Activated CD8-positive, alpha-beta T cell treated with anti-CD3 and anti-CD28 coated beads, Interleukin-2, amount 10 ng/mL, durations not matched to agents 7 days and 5 days (primary cell): ENCODE data around the gene CHIA. TPM values are rescaled to one million over a fixed set of nuclear protein-coding genes. Genes with fewer than 3 reads are reported as not detected.

Experiments used
- ATAC-seq: fragments of 150-1000 bp; cut with Tn5 transposase; one replicate; pipeline ENCODE4 v1.10.0; 2021; ENCODE audit warnings: moderate library complexity
- CTCF ChIA-PET: fragments of 350-600 bp; sonication (Branson Sonifier 250); formaldehyde crosslinking; loops from one replicate; lab custom pipeline; 2021; ENCODE audit warnings: antibody characterized with exemption; lab: Charles Lee
- POLR2A ChIA-PET: fragments of 350-600 bp; sonication (Branson Sonifier 250); formaldehyde crosslinking; loops from one replicate; lab custom pipeline; 2021; ENCODE audit warnings: antibody characterized with exemption; lab: Charles Lee
- DNase-seq: peaks from one replicate; pipeline ENCODE4 v3.0.0-alpha.2; 2020
- H3K27ac Mint-ChIP-seq: one replicate; pipeline ENCODE4 v1.8.0; 2021; ENCODE audit warnings: mild to moderate bottlenecking, mixed read lengths
- H3K27me3 Mint-ChIP-seq: one replicate; pipeline ENCODE4 v1.8.0; 2021; ENCODE audit warnings: low read depth, mixed read lengths
- H3K36me3 Mint-ChIP-seq: one replicate; pipeline ENCODE4 v1.8.0; 2021; ENCODE audit warnings: low read depth, mixed read lengths
- H3K4me1 Mint-ChIP-seq: one replicate; pipeline ENCODE4 v1.8.0; 2021; ENCODE audit warnings: low read depth, mixed read lengths
- H3K4me3 Mint-ChIP-seq: one replicate; pipeline ENCODE4 v1.8.0; 2021; ENCODE audit warnings: mild to moderate bottlenecking, mixed read lengths
- H3K9me3 Mint-ChIP-seq: one replicate; pipeline ENCODE4 v1.8.0; 2022; ENCODE audit warnings: mixed read lengths; ENCODE audit not compliant: insufficient read depth
- total RNA-seq, 2 experiments: library from RNA; stranded (reverse); gene quantifications; one replicate each; pipeline ENCODE4 v1.2.3, GENCODE V29; 2021

The CHIA gene
- not detected for total RNA-seq

GRCh38 chr1:111290630-111291029 is at the start of gene CHIA:
Gene CHIA (plus strand): TSS chr1:111290851. CDS start chr1:111310468, 19,617 bp downstream.
- no peak for ATAC-seq
- no peak for DNase-seq
- H3K9me3 Mint-ChIP-seq, result no peaks in the 10 kb centered on the region
- ChIA-PET CTCF (no interaction called here), POLR2A (no interaction called here)
- no peaks in the 10 kb centered on the region for H3K27me3 Mint-ChIP-seq
- H3K27ac Mint-ChIP-seq, result no peak within 1 kb of the TSS
- H3K4me3 Mint-ChIP-seq, result no peak within 1 kb of the TSS
- peaks cover 3% of the 10 kb centered on the region for H3K4me1 Mint-ChIP-seq
- no peaks in the 10 kb centered on the region for H3K36me3 Mint-ChIP-seq

DNA sequence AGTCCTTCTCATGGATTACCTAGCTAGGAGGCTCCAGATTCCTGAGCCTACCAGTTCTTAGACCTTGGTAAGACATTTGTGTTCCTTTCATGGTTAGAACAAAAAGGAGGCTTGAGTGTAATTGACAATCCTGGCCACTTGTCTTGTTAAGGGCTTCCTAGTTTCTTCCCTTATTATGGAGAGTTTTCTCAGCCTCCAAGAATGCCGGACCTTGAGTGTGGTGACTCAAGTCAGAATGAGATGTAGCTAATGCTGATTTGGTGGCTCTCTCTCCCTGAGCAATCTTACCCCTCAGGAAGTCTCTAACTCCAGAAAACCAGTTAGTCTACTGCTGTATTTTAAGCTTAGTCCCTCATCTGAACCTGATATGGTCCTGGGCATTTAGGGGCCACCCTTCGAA is 48.9 kb upstream of the CHIA start:
- no peaks in the 10 kb centered on the region for H3K4me1 Mint-ChIP-seq
- no peak overlapping the region for H3K27ac Mint-ChIP-seq
- no peak overlapping the region for H3K4me3 Mint-ChIP-seq
- peaks cover 53% of the 10 kb centered on the region for H3K36me3 Mint-ChIP-seq
- ChIA-PET POLR2A (no interaction called here), CTCF (interaction anchor here (0.7 kb wide), 1 partner anchor 230 kb away, joined by 3 read pairs; no protein-coding TSS in a partner anchor)
- ATAC-seq, result no peak
- DNase-seq, result no peak
- no peaks in the 10 kb centered on the region for H3K27me3 Mint-ChIP-seq
- H3K9me3 Mint-ChIP-seq, result no peaks in the 10 kb centered on the region

DNA sequence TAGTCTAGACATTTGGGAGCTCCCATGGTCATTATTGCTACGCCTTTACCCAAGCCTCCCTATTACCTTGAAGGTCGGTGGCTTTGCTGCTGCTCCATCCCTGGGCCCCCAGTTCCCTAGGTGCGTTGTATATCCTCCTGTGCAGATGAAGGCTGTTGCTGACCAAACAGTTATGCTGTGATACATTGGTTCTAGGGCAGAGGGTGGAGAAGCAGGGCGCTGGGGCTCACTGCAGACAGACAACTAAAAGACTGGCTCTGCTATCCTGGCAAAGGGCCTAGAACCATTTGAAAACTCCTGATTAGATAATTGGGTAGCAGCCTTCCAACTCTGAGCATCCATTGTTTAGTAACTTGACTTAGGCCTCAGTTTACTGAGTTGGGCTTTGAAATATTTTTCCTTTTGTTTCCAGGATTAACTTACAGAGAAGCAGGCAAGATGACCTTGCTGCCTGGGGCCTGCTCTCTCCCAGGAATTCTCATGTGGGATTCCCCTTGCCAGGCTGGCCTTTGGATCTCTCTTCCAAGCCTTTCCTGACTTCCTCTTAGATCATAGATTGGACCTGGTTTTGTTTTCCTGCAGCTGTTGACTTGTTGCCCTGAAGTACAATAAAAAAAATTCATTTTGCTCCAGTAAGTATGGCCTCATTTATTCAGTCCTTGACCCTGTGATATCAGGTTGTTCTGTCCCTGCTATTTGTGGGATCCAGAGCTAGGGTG is 47.7 kb upstream of the CHIA start:
- Mint-ChIP-seq H3K4me3 (no peak overlapping the region), H3K27ac (no peak overlapping the region), H3K36me3 (peaks cover 41% of the 10 kb centered on the region), H3K9me3 (no peaks in the 10 kb centered on the region), H3K4me1 (no peaks in the 10 kb centered on the region), H3K27me3 (no peaks in the 10 kb centered on the region)
- CTCF ChIA-PET, result no interaction called here
- DNase-seq (no peak), ATAC-seq (no peak)
- POLR2A ChIA-PET, result interaction anchor here (0.5 kb wide), 1 partner anchor 46 kb away, joined by 3 read pairs; no protein-coding TSS in a partner anchor

- DNase-seq, result no peak
- CTCF ChIA-PET, result interaction anchor here (1.0 kb wide), 1 partner anchor 12 kb away, joined by 3 read pairs; no protein-coding TSS in a partner anchor
- Mint-ChIP-seq H3K36me3 (peaks cover 14% of the 10 kb centered on the region), H3K27ac (no peak overlapping the region), H3K4me1 (peaks cover 11% of the 10 kb centered on the region), H3K4me3 (no peak overlapping the region), H3K9me3 (no peaks in the 10 kb centered on the region), H3K27me3 (no peaks in the 10 kb centered on the region)
- POLR2A ChIA-PET, result no interaction called here
- ATAC-seq, result no peak
Observed at GRCh38 chr1:111247125-111247838, 43.4 kb upstream of the CHIA start.

DNA sequence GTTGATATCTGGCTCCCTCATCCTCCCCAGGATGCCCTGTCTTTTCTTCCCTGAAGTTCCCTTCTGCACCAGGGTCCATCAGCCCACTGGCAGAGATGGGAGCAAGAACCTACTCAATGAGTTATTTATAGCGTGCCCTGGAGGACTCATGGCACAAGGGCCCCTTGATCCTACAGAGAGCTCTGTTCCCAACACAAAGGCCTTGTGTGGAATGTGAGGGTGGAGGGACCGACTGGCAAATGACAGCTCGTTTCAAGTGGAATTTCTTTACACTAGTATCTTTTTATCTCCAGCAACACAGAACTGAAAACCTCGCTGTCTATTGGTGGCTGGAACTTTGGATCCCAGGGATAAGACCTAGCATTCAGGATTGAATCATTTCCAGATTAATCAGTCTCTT is 40.7 kb upstream of the CHIA start:
- POLR2A ChIA-PET, result no interaction called here
- no peak overlapping the region for H3K27ac Mint-ChIP-seq
- H3K36me3 Mint-ChIP-seq, result no peaks in the 10 kb centered on the region
- no peak overlapping the region for H3K4me3 Mint-ChIP-seq
- H3K27me3 Mint-ChIP-seq, result no peaks in the 10 kb centered on the region
- ATAC-seq, result no peak
- H3K9me3 Mint-ChIP-seq, result no peaks in the 10 kb centered on the region
- DNase-seq, result no peak
- peaks cover 11% of the 10 kb centered on the region for H3K4me1 Mint-ChIP-seq
- CTCF ChIA-PET, result interaction anchor here (1.3 to 2.0 kb wide), 2 partner anchors 192 to 219 kb away, joined by 3 to 7 read pairs; no protein-coding TSS in a partner anchor

DNA sequence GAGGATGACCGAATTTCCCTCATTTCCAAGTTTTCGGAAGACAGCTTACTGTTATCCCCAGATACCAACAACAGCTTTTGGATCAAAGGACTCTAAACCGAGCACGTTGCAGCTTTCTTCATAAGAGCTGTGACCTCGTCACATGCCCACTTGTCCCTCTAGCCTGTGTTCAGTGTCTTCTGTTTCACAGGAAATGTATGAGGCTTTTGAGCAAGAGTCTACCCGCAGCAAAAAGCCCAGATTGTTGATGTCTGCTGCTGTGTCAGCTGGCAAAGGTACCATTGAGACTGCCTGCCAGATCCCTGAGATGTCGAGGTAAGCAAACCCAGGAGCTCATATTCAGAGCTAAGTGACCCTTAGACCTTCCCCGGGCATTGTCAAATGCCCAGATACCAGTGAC is 39.1 kb upstream of the CHIA start:
- peak; percentile 47 for DNase-seq
- ATAC-seq, result peak; percentile 69
- Mint-ChIP-seq H3K36me3 (no peaks in the 10 kb centered on the region), H3K27me3 (no peaks in the 10 kb centered on the region), H3K4me3 (no peak overlapping the region), H3K4me1 (peaks cover 11% of the 10 kb centered on the region), H3K27ac (no peak overlapping the region), H3K9me3 (no peaks in the 10 kb centered on the region)
- ChIA-PET CTCF (interaction anchor here (0.6 to 1.6 kb wide), 4 partner anchors 28 to 834 kb away, joined by 3 to 6 read pairs (median 4); no protein-coding TSS in a partner anchor), POLR2A (no interaction called here)

DNA sequence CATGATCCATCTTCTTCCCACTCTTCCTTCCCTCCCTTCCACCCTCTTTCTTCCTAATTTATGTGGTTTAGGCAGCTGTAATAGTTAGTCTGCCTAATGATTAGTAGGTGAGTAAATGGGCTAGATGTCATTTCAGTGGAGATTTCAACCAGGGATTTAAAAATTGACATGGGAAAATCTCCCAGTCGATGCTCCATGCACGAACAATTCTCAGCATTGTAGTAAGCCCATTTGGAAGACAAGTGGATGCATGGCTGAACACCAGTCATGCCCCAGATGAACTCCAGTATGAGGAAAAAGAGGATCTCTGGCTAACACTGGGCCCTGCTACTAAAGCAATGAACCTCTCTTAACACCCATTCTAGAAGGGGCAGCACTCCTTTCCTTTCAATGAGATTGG is 37.9 kb upstream of the CHIA start:
- CTCF ChIA-PET, result no interaction called here
- Mint-ChIP-seq H3K36me3 (no peaks in the 10 kb centered on the region), H3K27ac (no peak overlapping the region), H3K4me3 (no peak overlapping the region), H3K4me1 (peaks cover 11% of the 10 kb centered on the region), H3K27me3 (no peaks in the 10 kb centered on the region), H3K9me3 (no peaks in the 10 kb centered on the region)
- ATAC-seq (no peak), DNase-seq (no peak)
- POLR2A ChIA-PET, result no interaction called here

- H3K4me3 Mint-ChIP-seq, result no peak overlapping the region
- ChIA-PET POLR2A (interaction anchor here (1.0 kb wide), 1 partner anchor 200 kb away, joined by 3 read pairs; no protein-coding TSS in a partner anchor), CTCF (no interaction called here)
- ATAC-seq (no peak), DNase-seq (no peak)
- peaks cover 11% of the 10 kb centered on the region for H3K4me1 Mint-ChIP-seq
- no peaks in the 10 kb centered on the region for H3K27me3 Mint-ChIP-seq
- H3K27ac Mint-ChIP-seq, result no peak overlapping the region
- H3K9me3 Mint-ChIP-seq, result no peaks in the 10 kb centered on the region
- H3K36me3 Mint-ChIP-seq, result no peaks in the 10 kb centered on the region
Observed at GRCh38 chr1:111253876-111254275, 36.8 kb upstream of the CHIA start.

- ATAC-seq (no peak), DNase-seq (no peak)
- no peak overlapping the region for H3K27ac Mint-ChIP-seq
- ChIA-PET CTCF (interaction anchor here (1.1 to 1.7 kb wide), 2 partner anchors 26 to 249 kb away, joined by 3 to 4 read pairs; no protein-coding TSS in a partner anchor), POLR2A (no interaction called here)
- peaks cover 4% of the 10 kb centered on the region for H3K27me3 Mint-ChIP-seq
- no peaks in the 10 kb centered on the region for H3K9me3 Mint-ChIP-seq
- no peak overlapping the region for H3K4me3 Mint-ChIP-seq
- no peaks in the 10 kb centered on the region for H3K36me3 Mint-ChIP-seq
- H3K4me1 Mint-ChIP-seq, result no peaks in the 10 kb centered on the region
Observed at GRCh38 chr1:111256988-111257658, 33.5 kb upstream of the CHIA start.

DNA sequence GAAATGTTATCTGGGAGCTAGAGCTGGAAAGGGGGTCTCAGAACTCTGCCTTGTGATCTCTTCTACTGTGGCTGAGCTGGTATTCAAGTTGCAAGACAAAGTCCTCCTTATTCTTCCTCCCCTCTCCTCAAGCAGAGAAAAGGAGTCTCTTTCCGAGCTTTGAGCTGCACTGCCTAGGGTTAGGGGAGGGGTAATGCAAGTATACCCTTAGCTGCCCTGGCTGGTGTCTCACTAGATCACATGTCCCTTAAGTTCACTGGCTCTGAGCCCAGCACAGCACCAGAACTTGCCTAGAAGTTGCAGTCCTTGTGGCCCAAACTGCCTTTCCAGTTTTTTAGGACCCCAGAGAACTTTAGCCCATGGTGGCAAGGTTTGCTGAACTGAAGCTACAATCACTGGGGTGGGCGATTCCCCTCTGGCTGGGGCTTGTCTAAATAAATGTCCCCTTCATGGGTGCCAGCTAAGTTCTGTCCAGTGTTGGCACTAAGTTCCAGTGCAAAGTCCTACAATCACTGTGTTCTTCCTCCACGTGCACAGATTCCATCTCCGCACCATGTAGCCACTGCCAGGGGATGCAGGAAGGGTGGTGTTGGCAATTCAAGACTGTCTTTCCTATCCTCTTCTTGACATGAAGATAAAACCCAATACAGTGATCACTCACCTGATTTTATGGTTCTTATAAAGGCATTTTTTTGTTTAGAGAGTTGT is 22.7 kb upstream of the CHIA start:
- Mint-ChIP-seq H3K4me1 (peaks cover 6% of the 10 kb centered on the region), H3K36me3 (peaks cover 1% of the 10 kb centered on the region), H3K9me3 (peaks cover 15% of the 10 kb centered on the region), H3K4me3 (no peak overlapping the region), H3K27ac (no peak overlapping the region), H3K27me3 (peaks cover 43% of the 10 kb centered on the region)
- ChIA-PET POLR2A (interaction anchor here (0.6 kb wide), 1 partner anchor 17 kb away, joined by 3 read pairs; no protein-coding TSS in a partner anchor), CTCF (interaction anchor here (0.8 to 1.1 kb wide), 2 partner anchors 45 to 115 kb away, joined by 3 read pairs; no protein-coding TSS in a partner anchor)
- no peak for DNase-seq
- ATAC-seq, result no peak

- ChIA-PET POLR2A (no interaction called here), CTCF (no interaction called here)
- ATAC-seq (no peak), DNase-seq (no peak)
- H3K27ac Mint-ChIP-seq, result no peak overlapping the region
- peaks cover 11% of the 10 kb centered on the region for H3K4me1 Mint-ChIP-seq
- H3K36me3 Mint-ChIP-seq, result no peaks in the 10 kb centered on the region
- peaks cover 40% of the 10 kb centered on the region for H3K27me3 Mint-ChIP-seq
- no peak overlapping the region for H3K4me3 Mint-ChIP-seq
- peaks cover 3% of the 10 kb centered on the region for H3K9me3 Mint-ChIP-seq
Observed at GRCh38 chr1:111269825-111270406, 20.7 kb upstream of the CHIA start.
